ENCODE measurements around the gene JUND. TPM values are rescaled to one million over a fixed set of nuclear protein-coding genes. Genes with fewer than 3 reads are reported as not detected.

Gene JUND
- total and polyA plus RNA-seq, 2 experiments from 2014 or later = 40.0 to 181 TPM

DNA sequence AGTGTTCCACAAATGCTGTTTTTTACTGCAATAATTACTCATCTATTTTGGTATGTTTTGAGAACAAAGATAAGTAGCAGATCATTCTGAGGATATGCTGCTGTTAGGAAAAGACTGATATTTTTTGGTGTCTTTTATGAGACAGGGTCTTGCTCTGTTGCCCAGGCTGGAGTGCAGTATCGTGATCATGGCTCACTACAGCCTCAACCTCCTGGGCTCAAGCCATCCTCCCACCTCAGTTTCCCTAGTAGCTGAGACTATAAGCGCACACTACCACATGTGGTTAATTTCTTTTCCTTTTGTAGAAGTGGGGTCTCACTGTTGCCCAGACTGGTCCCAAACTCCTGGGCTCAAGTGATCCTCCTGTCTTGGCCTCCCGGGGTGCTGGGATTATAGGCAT is 32.0 kb upstream of the JUND start (continued):
- TF ChIP-seq, protein P1, sequence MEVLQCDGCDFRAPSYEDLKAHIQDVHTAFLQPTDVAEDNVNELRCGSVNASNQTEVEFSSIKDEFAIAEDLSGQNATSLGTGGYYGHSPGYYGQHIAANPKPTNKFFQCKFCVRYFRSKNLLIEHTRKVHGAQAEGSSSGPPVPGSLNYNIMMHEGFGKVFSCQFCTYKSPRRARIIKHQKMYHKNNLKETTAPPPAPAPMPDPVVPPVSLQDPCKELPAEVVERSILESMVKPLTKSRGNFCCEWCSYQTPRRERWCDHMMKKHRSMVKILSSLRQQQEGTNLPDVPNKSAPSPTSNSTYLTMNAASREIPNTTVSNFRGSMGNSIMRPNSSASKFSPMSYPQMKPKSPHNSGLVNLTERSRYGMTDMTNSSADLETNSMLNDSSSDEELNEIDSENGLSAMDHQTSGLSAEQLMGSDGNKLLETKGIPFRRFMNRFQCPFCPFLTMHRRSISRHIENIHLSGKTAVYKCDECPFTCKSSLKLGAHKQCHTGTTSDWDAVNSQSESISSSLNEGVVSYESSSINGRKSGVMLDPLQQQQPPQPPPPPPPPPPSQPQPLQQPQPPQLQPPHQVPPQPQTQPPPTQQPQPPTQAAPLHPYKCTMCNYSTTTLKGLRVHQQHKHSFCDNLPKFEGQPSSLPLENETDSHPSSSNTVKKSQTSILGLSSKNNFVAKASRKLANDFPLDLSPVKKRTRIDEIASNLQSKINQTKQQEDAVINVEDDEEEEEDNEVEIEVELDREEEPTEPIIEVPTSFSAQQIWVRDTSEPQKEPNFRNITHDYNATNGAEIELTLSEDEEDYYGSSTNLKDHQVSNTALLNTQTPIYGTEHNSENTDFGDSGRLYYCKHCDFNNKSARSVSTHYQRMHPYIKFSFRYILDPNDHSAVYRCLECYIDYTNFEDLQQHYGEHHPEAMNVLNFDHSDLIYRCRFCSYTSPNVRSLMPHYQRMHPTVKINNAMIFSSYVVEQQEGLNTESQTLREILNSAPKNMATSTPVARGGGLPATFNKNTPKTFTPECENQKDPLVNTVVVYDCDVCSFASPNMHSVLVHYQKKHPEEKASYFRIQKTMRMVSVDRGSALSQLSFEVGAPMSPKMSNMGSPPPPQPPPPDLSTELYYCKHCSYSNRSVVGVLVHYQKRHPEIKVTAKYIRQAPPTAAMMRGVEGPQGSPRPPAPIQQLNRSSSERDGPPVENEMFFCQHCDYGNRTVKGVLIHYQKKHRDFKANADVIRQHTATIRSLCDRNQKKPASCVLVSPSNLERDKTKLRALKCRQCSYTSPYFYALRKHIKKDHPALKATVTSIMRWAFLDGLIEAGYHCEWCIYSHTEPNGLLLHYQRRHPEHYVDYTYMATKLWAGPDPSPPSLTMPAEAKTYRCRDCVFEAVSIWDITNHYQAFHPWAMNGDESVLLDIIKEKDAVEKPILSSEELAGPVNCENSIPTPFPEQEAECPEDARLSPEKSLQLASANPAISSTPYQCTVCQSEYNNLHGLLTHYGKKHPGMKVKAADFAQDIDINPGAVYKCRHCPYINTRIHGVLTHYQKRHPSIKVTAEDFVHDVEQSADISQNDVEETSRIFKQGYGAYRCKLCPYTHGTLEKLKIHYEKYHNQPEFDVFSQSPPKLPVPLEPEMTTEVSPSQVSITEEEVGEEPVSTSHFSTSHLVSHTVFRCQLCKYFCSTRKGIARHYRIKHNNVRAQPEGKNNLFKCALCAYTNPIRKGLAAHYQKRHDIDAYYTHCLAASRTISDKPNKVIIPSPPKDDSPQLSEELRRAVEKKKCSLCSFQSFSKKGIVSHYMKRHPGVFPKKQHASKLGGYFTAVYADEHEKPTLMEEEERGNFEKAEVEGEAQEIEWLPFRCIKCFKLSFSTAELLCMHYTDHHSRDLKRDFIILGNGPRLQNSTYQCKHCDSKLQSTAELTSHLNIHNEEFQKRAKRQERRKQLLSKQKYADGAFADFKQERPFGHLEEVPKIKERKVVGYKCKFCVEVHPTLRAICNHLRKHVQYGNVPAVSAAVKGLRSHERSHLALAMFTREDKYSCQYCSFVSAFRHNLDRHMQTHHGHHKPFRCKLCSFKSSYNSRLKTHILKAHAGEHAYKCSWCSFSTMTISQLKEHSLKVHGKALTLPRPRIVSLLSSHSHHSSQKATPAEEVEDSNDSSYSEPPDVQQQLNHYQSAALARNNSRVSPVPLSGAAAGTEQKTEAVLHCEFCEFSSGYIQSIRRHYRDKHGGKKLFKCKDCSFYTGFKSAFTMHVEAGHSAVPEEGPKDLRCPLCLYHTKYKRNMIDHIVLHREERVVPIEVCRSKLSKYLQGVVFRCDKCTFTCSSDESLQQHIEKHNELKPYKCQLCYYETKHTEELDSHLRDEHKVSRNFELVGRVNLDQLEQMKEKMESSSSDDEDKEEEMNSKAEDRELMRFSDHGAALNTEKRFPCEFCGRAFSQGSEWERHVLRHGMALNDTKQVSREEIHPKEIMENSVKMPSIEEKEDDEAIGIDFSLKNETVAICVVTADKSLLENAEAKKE (CRISPR knock-in tag; IDR thresholded peaks at IDR 0.05) = no peak
- no peak for TF ChIP-seq ZNF114 (CRISPR knock-in tag; IDR thresholded peaks at IDR 0.05)

DNA sequence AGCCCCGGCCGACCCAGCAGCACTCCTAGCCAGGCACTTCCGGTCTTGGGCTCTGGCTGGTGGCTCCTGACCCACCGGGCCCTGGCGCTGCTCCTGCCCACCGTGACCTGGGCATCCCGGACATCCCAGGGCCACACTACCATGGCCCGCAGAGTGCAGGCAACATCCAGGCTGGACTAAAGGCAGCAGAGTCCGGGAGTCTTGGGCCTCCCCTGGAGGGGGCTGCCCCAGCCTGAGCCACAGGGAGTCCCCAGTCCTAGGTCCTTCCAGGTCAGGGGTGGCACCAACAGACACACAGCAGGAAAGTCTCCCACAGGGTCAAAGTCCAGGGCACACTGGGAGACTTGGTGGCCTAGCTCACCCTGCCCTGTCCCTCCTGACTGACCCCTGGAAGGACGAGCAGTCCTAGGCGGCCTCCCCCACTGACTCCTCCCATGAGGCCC is 30.7 kb upstream of the JUND start:
- H3K4me1 Mint-ChIP-seq = peaks cover 6% of the 10 kb centered on the region
- H3K36me3 ChIP-seq (ENCODE audit: insufficient read depth) = peaks cover 17% of the 10 kb centered on the region; the same call in 1 of the 2 replicates
- no peak overlapping the region; the same call in 1 of the 2 replicates for H3K27ac ChIP-seq (ENCODE audit: low read depth)
- H3K27ac Mint-ChIP-seq = no peak overlapping the region
- peaks cover 13% of the 10 kb centered on the region; the same call in 1 of the 2 replicates for H3K79me2 ChIP-seq (replicated peaks; ENCODE audit: insufficient read depth)
- no peak overlapping the region for H3K4me2 ChIP-seq
- ATAC-seq = no peak
- peaks cover 4% of the 10 kb centered on the region for H4K20me1 ChIP-seq (replicated peaks; ENCODE audit: insufficient read depth)
- no peaks in the 10 kb centered on the region for H3K9me2 ChIP-seq (ENCODE audit: insufficient read depth)
- peaks cover 54% of the 10 kb centered on the region for H3K36me3 Mint-ChIP-seq (ENCODE audit: low read depth)
- no peak for DNase-seq (ENCODE audit: low spot score)
- no peak overlapping the region for H2AFZ ChIP-seq
- peaks cover 10% of the 10 kb centered on the region for H3K27me3 Mint-ChIP-seq (ENCODE audit: insufficient read depth, low read depth, poor library complexity)
- no peaks in the 10 kb centered on the region for H3K27me3 ChIP-seq (ENCODE audit: insufficient read depth)
- no peaks in the 10 kb centered on the region for H3K4me1 ChIP-seq (ENCODE audit: insufficient read depth)
- H3K9me3 Mint-ChIP-seq = no peaks in the 10 kb centered on the region
- no peak overlapping the region for H3K4me3 Mint-ChIP-seq
- H3F3A ChIP-seq (replicated peaks; ENCODE audit: low read depth) = 0 out of 2 replicates have a peak, but pooled peaks cover 5% of the 10 kb centered on the region
- no peak overlapping the region for H3K4me3 ChIP-seq
- TF ChIP-seq NANOG (IDR thresholded peaks at IDR 0.05; ENCODE audit: borderline replicate concordance) (no peak), CREB1 (CRISPR knock-in tag; IDR thresholded peaks at IDR 0.05; ENCODE audit: low read depth) (no peak), ZNF331 (CRISPR knock-in tag; IDR thresholded peaks at IDR 0.05; ENCODE audit: low read depth) (no peak)
- TF ChIP-seq, protein P2, sequence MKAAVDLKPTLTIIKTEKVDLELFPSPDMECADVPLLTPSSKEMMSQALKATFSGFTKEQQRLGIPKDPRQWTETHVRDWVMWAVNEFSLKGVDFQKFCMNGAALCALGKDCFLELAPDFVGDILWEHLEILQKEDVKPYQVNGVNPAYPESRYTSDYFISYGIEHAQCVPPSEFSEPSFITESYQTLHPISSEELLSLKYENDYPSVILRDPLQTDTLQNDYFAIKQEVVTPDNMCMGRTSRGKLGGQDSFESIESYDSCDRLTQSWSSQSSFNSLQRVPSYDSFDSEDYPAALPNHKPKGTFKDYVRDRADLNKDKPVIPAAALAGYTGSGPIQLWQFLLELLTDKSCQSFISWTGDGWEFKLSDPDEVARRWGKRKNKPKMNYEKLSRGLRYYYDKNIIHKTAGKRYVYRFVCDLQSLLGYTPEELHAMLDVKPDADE (IDR thresholded peaks at IDR 0.05) = no peak
- TF ChIP-seq, protein P3, sequence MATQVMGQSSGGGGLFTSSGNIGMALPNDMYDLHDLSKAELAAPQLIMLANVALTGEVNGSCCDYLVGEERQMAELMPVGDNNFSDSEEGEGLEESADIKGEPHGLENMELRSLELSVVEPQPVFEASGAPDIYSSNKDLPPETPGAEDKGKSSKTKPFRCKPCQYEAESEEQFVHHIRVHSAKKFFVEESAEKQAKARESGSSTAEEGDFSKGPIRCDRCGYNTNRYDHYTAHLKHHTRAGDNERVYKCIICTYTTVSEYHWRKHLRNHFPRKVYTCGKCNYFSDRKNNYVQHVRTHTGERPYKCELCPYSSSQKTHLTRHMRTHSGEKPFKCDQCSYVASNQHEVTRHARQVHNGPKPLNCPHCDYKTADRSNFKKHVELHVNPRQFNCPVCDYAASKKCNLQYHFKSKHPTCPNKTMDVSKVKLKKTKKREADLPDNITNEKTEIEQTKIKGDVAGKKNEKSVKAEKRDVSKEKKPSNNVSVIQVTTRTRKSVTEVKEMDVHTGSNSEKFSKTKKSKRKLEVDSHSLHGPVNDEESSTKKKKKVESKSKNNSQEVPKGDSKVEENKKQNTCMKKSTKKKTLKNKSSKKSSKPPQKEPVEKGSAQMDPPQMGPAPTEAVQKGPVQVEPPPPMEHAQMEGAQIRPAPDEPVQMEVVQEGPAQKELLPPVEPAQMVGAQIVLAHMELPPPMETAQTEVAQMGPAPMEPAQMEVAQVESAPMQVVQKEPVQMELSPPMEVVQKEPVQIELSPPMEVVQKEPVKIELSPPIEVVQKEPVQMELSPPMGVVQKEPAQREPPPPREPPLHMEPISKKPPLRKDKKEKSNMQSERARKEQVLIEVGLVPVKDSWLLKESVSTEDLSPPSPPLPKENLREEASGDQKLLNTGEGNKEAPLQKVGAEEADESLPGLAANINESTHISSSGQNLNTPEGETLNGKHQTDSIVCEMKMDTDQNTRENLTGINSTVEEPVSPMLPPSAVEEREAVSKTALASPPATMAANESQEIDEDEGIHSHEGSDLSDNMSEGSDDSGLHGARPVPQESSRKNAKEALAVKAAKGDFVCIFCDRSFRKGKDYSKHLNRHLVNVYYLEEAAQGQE (IDR thresholded peaks at IDR 0.05; ENCODE audit: unreplicated experiment) = no peak
